Measurements from ENCODE around the gene PRR16.

GRCh38 chr5:120539471-120539870, 75.4 kb downstream of the PRR16 start:
- no peak for TF ChIP-seq CTCF (IDR thresholded peaks at IDR 0.05)
- no peak for TF ChIP-seq ZFX (IDR thresholded peaks at IDR 0.05; ENCODE audit: borderline replicate concordance)

Data from 22Rv1 (cell line).